ENCODE data around the gene KIAA0232.

DNA sequence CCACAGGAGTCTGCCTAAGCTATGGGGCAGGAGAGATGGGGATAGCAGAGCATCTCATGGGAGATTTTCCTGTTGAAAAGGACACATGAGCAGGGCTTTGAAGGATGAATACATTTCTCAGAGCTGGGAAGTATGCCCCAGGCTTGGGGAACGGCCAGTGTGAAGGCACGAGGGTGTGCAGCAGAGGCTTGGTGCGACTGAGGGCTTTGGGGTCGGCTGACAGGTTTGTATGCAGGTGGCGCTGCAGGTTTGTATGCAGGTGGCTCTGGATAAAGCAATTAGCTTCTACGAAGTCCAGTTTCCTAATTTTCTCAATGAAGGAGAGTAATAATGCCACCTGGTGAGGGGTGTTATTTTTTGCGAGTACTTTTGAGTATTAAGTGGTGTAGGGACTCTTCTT lies 6.8 kb upstream of the KIAA0232 start:
- TF ChIP-seq POLR2A (IDR thresholded peaks at IDR 0.05; ENCODE audit: low read depth, low read length) (no peak), TAF1 (IDR thresholded peaks at IDR 0.05; ENCODE audit: low read depth, low read length) (no peak)

All from GM12891 (cell line).